GM23248 (cell line): ENCODE results near the gene ATP5PF. TPM values are rescaled to one million over a fixed set of nuclear protein-coding genes. Genes with fewer than 3 reads are reported as not detected.
A peak's percentile ranks its signal among the peaks of the same experiment; 100 is the strongest.
"Not testable (repeated sequence)": the region's sequence is repeated elsewhere in the genome, so short reads cannot be mapped to it uniquely, and the experiment has no call there.

Source experiments
- DNase-seq: peaks from one replicate; pipeline ENCODE4 v3.0.0-alpha.2; 2015
- H2AFZ ChIP-seq: fragments of 200-600 bp; sonication (generic); 2 replicates; pipeline ENCODE4 v1.6.1; 2016; ENCODE audit warnings: antibody characterized with exemption
- H3F3A ChIP-seq: fragments of 200-600 bp; sonication (generic); 2 replicates; pipeline ENCODE4 v1.6.1; 2016; ENCODE audit warnings: mild to moderate bottlenecking, antibody characterized with exemption, mixed run types; ENCODE audit not compliant: insufficient read depth
- H3K27ac ChIP-seq: fragments of 200-600 bp; sonication (generic); 2 replicates; pipeline ENCODE4 v1.5.1; 2016; ENCODE audit warnings: mild to moderate bottlenecking
- H3K27me3 ChIP-seq: fragments of 200-600 bp; sonication (generic); replicated peaks from 2 replicates; pipeline ENCODE4 v1.6.1; 2016; ENCODE audit warnings: mild to moderate bottlenecking; ENCODE audit not compliant: insufficient read depth
- H3K36me3 ChIP-seq: fragments of 200-600 bp; sonication (generic); 2 replicates; pipeline ENCODE4 v1.6.1; 2016; ENCODE audit warnings: low read depth, mild to moderate bottlenecking
- H3K4me1 ChIP-seq: fragments of 200-600 bp; sonication (generic); 2 replicates; pipeline ENCODE4 v1.6.1; 2016; ENCODE audit warnings: mild to moderate bottlenecking; ENCODE audit not compliant: insufficient read depth
- H3K4me2 ChIP-seq: fragments of 200-600 bp; sonication (generic); one replicate; pipeline ENCODE4 v1.6.1; 2016; ENCODE audit warnings: mild to moderate bottlenecking; ENCODE audit not compliant: unreplicated experiment
- H3K4me3 ChIP-seq: fragments of 200-600 bp; sonication (generic); 2 replicates; pipeline ENCODE4 v1.5.1; 2016; ENCODE audit warnings: mild to moderate bottlenecking
- H3K79me2 ChIP-seq: fragments of 200-600 bp; sonication (generic); 2 replicates; pipeline ENCODE4 v1.6.1; 2016; ENCODE audit warnings: mild to moderate bottlenecking; ENCODE audit not compliant: insufficient read depth
- H3K9ac ChIP-seq: fragments of 200-600 bp; sonication (generic); 2 replicates; pipeline ENCODE4 v1.6.1; 2016; ENCODE audit warnings: mild to moderate bottlenecking
- H3K9me2 ChIP-seq: fragments of 200-600 bp; sonication (generic); 2 replicates; pipeline ENCODE4 v1.6.1; 2016; ENCODE audit warnings: mixed run types, mild to moderate bottlenecking, moderate library complexity; ENCODE audit not compliant: insufficient read depth
- H3K9me3 ChIP-seq: fragments of 200-600 bp; sonication (generic); one replicate; pipeline ENCODE4 v1.6.1; 2017; ENCODE audit warnings: low read depth
- H4K20me1 ChIP-seq: fragments of 200-600 bp; sonication (generic); 2 replicates; pipeline ENCODE4 v1.6.0; 2016; ENCODE audit not compliant: insufficient read depth
- EZH2 ChIP-seq: fragments of 200-600 bp; sonication (generic); IDR thresholded peaks from 2 replicates; pipeline ENCODE4 v1.6.1; 2018; ENCODE audit warnings: antibody characterized with exemption, mild to moderate bottlenecking; ENCODE audit not compliant: insufficient read depth, poor library complexity, severe bottlenecking
- EZH2phosphoT487 ChIP-seq: fragments of 200-600 bp; sonication (generic); IDR thresholded peaks from 2 replicates; pipeline ENCODE4 v1.6.1; 2018; ENCODE audit warnings: antibody characterized with exemption, moderate library complexity, mild to moderate bottlenecking, low read depth; ENCODE audit not compliant: insufficient read depth
- WGBS, 2 experiments: methylation state at CpG; one replicate each; pipeline ENCODE4 v1.1.6; 2015 to 2017; ENCODE audit warnings: low lambda C conversion rate in 2 of 2, low coverage in 1 of 2; ENCODE audit errors: missing lambda C conversion rate in 2 of 2; 5-methylcytosine and 5-hydroxymethylcytosine counted together
- in situ Hi-C: fragments of 300-500 bp; cut with MboI; formaldehyde crosslinking; loops from 2 replicates; pipeline ENCODE4 v1.15.0; 2020
- polyA plus RNA-seq: library from polyadenylated mRNA; unstranded; fragments of >200 nt; fragmentation: Nextera tagmentation; extraction: Ambion mirVana; gene quantifications from 2 replicates; pipeline ENCODE4 v1.2.1, GENCODE V29; 2016
- total RNA-seq: library from RNA; depleted of rRNA; stranded (reverse); fragments of >200 nt; shearing (Covaris generic); gene quantifications from 2 replicates; pipeline ENCODE4 v1.2.3, GENCODE V29; 2014; rRNA removed

Gene ATP5PF, protein sequence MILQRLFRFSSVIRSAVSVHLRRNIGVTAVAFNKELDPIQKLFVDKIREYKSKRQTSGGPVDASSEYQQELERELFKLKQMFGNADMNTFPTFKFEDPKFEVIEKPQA
- total RNA-seq (59.3 and 86.0 TPM in 2 replicates), polyA plus RNA-seq (358 and 376 TPM in 2 replicates)

DNA sequence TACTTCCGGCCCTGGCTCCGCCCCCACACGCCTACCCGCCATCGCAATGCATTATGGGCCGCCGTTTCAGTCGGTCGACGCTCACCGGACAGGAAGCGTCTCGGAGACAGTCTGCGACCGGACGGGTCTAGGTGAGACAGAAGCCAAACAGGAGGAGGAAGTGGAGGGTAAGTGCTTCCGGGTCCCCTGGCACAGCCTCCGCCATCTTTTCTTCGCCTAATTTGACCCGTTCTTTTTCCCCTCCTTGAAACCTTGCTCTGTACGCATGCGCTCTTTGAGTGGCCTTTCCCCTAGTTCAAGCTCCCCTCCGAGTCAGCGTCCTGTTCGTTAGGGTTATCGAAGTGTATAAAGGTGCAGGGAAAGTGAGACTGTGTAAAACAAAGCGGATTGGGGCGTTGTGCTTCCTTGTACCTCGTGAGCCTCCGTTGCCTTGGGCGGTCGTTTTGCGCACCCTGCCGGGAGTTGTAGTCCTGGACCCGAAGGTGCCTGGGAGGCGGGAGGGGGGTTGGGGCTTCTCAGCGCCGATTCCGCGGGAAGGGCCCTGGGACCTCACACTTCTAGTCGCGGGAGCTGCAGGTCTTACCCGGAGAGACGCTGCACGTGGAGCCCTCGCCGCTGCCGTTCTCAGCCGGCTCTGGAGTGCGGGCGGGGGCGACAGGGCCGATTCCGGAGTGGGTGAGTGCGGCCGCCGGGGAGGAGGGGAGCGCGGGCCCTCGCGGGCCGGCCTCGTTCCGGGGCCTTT, at the start of gene ATP5PF, which contains the start of gene GABPA:
Gene ATP5PF (minus strand): TSS at position 1 of the 742 bp plus-strand sequence. CDS start 5,110 bp downstream, outside the sequence.
Gene GABPA (plus strand): TSS at position 69 of the 742 bp plus-strand sequence. CDS start 6,627 bp downstream, outside the sequence.
- WGBS, 2 experiments = 0 to 1% methylated on average over 58 to 59 of the region's 64 CpGs
- DNase-seq = peak; percentile 100
- Histone ChIP-seq H3K9me3 (no peaks in the 10 kb centered on the region), H3K4me3 (peak within 1 kb of the TSS; percentile 99), H3K9ac (peak within 1 kb of the TSS; percentile 96), H3F3A (peaks cover 24% of the 10 kb centered on the region; the same call in 1 of the 2 replicates), H4K20me1 (no peaks in the 10 kb centered on the region), H3K27ac (peak within 1 kb of the TSS; percentile 97), H2AFZ (peak within 1 kb of the TSS; percentile 89), H3K4me2 (peak within 1 kb of the TSS; percentile 99), H3K36me3 (peaks cover 3% of the 10 kb centered on the region; the same call in 1 of the 2 replicates), H3K79me2 (peaks cover 89% of the 10 kb centered on the region), H3K9me2 (no peaks in the 10 kb centered on the region), H3K27me3 (no peaks in the 10 kb centered on the region), H3K4me1 (peaks cover 30% of the 10 kb centered on the region)
- in situ Hi-C loops = no loop called here
- no peak for TF ChIP-seq EZH2

DNA sequence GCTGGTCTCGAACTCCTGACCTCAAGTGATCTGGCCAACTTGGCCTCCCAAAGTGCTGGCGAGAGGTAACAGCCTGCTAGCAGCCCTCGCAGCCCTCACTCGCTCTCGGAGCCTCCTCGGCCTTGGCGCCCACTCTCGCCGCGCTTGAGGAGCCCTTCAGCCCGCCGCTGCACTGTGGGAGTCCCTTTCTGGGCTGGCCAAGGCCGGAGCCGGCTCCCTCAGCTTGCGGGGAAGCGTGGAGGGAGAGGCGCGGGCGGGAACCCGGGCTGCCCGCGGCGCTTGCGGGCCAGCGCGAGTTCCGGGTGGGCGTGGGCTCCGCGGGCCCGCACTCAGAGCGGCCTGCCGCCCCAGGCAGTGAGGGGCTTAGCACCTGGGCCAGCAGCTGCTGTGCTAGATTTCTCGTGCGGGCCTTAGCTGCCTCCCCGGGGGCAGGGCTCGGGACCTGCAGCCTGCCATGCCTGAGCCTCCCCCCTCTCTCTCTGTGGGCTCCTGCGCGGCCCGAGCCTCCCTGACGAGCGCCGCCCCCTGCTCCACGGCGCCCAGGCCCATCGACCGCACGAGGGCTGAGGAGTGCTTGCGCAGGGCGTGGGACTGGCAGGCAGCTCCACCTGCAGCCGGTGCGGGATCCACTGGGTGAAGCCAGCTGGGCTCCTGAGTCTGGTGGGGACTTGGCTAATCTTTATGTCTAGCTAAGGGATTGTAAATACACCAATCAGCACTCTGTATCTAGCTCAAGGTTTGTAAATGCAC, 43.6 kb upstream of the ATP5PF start:
- H3K36me3 ChIP-seq, H3K79me2 ChIP-seq, H3K9me2 ChIP-seq, H4K20me1 ChIP-seq, H2AFZ ChIP-seq, H3K4me1 ChIP-seq, DNase-seq, in situ Hi-C loops, H3K27ac ChIP-seq, H3K4me2 ChIP-seq, H3K9me3 ChIP-seq, H3F3A ChIP-seq, H3K9ac ChIP-seq, H3K27me3 ChIP-seq, H3K4me3 ChIP-seq: not testable (repeated sequence)
- 88 to 91% methylated on average over 38 to 52 of the region's 52 CpGs for WGBS, 2 experiments

DNA sequence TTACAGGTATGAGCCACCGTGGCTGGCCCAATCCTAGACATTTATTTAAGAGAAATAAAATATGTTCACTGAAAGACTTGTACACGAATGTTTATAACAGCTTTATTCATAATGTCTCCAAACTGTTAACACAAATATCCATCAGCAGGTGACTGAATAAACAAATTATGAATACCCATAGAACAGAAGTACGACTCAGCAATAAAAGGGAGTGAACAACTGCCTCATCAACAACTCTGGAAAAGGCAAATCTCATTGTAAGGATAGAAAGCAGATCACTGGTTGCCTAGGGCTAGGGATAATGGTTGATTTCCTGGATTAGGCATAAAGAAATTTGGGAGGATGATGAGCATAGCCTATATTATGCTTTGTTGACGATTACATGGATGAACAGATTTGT, 41.7 kb upstream of the ATP5PF start:
- no peaks in the 10 kb centered on the region for H3K36me3 ChIP-seq
- H4K20me1 ChIP-seq = no peaks in the 10 kb centered on the region
- in situ Hi-C loops = no loop called here
- no peaks in the 10 kb centered on the region for H3K9me3 ChIP-seq
- no peak overlapping the region for H3K27ac ChIP-seq
- 74 to 78% methylated on average over 4 of the region's 4 CpGs for WGBS, 2 experiments
- no peaks in the 10 kb centered on the region for H3K27me3 ChIP-seq
- H3K79me2 ChIP-seq = no peaks in the 10 kb centered on the region
- H3K9ac ChIP-seq = no peak overlapping the region
- TF ChIP-seq EZH2phosphoT487 (no peak), EZH2 (no peak)
- 0 out of 2 replicates have a peak, but pooled peaks cover 9% of the 10 kb centered on the region for H3F3A ChIP-seq
- no peak for DNase-seq
- H3K4me1 ChIP-seq = no peaks in the 10 kb centered on the region
- no peak overlapping the region for H3K4me3 ChIP-seq
- no peak overlapping the region for H3K4me2 ChIP-seq
- H2AFZ ChIP-seq = no peak overlapping the region
- no peaks in the 10 kb centered on the region for H3K9me2 ChIP-seq

DNA sequence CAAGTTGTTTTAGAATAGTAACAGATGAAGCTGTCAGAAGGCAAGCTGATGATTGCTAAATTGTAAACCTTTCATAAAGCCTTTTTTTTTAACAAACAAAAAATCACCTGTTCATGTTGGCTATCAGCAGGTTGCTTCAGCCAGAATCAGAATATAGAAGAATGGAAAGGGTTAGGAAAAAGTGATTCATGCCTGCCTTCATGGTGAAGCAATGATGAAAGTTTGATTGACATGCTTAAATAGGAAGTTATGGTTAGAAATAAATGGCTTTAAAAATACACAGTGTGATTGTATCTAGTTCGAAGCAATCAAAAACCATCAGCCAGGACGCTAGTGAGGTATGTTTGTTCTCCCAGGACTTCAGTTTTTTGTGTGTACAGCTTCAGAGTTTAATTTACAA, 38.0 kb upstream of the ATP5PF start:
- 0 out of 2 replicates have a peak, but pooled peaks cover 9% of the 10 kb centered on the region for H3F3A ChIP-seq
- in situ Hi-C loops = no loop called here

More for the DNA sequence above, 38.0 kb upstream of the ATP5PF start:
- Histone ChIP-seq H4K20me1 (no peaks in the 10 kb centered on the region), H3K79me2 (no peaks in the 10 kb centered on the region), H3K4me2 (no peak overlapping the region), H3K27ac (no peak overlapping the region), H3K4me1 (no peaks in the 10 kb centered on the region), H3K4me3 (no peak overlapping the region), H3K9ac (no peak overlapping the region), H3K9me2 (no peaks in the 10 kb centered on the region), H3K27me3 (no peaks in the 10 kb centered on the region), H3K9me3 (no peaks in the 10 kb centered on the region), H2AFZ (no peak overlapping the region), H3K36me3 (0 out of 2 replicates have a peak, but pooled peaks cover 7% of the 10 kb centered on the region)
- no peak for DNase-seq
- WGBS, 2 experiments = 91 to 98% methylated on average over 2 of the region's 2 CpGs
- no peak for TF ChIP-seq EZH2
- TF ChIP-seq EZH2phosphoT487 = no peak
